Liver (tissue), 3 donors: ENCODE results near the gene CA6.
"Not testable (repeated sequence)": the region's sequence is repeated elsewhere in the genome, so short reads cannot be mapped to it uniquely, and the experiment has no call there.

Experiments used
- EGR1 ChIP-seq, 2 donors: IDR thresholded peaks; 2 replicates each; pipeline ENCODE4 v1.6.1; 2016 to 2018; ENCODE audit warnings: antibody characterized with exemption in 2 of 2, low read depth in 2 of 2
- TF ChIP-seq, protein P1 (sequence below): IDR thresholded peaks from 2 replicates; pipeline ENCODE4 v1.6.1; 2016; ENCODE audit warnings: antibody characterized with exemption
- TF ChIP-seq, protein P2 (sequence below): fragments of 150-350 bp; IDR thresholded peaks from 2 replicates; pipeline ENCODE4 v1.5.1; 2017; ENCODE audit warnings: improper control_type of control experiment, low read depth, low read length; ENCODE audit not compliant: missing input control
- donor health status: healthy.
- donor health status: healthy.

DNA sequence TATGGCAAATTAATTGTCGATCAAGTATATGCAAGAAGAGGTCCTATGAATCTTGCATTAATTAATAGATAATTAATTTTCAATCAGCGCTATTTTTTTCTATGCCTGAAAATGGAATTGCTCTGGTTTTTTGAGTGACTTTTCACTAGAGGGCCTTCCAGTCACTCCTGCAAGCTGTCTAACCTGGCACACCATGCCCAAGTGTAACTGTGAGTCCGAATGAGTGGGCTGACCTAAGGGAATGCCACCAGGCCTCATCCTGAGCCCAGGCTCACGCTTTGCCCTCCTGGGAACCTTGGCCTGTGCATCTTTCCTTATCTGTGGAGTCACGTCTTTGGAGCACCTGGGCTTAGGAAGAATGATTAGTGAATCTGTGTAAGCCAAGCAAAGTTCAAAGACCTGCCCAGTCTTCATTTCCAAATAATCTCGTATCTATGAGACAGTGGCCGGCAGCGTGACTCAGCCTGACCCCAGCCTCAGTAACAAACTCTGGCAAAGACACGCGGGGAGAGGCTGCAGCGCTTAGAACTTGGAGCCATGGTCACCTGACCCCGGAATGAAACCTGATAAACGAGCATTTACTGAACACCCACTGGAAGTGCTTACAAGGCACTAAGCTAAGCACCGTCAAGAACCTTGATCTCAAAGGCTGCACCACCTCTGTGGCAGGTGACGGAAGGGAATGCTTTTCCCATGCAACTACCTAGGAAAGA, 76.5 kb downstream of the CA6 start:
- TF ChIP-seq EGR1 (IDR thresholded peaks at IDR 0.05; ENCODE audit: low read depth in 2 of 2): not testable (repeated sequence)
- TF ChIP-seq, protein P1, sequence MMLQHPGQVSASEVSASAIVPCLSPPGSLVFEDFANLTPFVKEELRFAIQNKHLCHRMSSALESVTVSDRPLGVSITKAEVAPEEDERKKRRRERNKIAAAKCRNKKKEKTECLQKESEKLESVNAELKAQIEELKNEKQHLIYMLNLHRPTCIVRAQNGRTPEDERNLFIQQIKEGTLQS: not testable (repeated sequence)
- TF ChIP-seq, protein P2, sequence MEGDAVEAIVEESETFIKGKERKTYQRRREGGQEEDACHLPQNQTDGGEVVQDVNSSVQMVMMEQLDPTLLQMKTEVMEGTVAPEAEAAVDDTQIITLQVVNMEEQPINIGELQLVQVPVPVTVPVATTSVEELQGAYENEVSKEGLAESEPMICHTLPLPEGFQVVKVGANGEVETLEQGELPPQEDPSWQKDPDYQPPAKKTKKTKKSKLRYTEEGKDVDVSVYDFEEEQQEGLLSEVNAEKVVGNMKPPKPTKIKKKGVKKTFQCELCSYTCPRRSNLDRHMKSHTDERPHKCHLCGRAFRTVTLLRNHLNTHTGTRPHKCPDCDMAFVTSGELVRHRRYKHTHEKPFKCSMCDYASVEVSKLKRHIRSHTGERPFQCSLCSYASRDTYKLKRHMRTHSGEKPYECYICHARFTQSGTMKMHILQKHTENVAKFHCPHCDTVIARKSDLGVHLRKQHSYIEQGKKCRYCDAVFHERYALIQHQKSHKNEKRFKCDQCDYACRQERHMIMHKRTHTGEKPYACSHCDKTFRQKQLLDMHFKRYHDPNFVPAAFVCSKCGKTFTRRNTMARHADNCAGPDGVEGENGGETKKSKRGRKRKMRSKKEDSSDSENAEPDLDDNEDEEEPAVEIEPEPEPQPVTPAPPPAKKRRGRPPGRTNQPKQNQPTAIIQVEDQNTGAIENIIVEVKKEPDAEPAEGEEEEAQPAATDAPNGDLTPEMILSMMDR: not testable (repeated sequence)
